CD14-positive monocyte (primary cell): ENCODE measurements around the gene AGAP1. TPM values are rescaled to one million over a fixed set of nuclear protein-coding genes. Genes with fewer than 3 reads are reported as not detected.

Experiments used
- DNase-seq, 3 donors: peaks; one replicate each; pipeline ENCODE4 v3.0.0-alpha.2; 2011 to 2022
- H2AFZ ChIP-seq: 2 replicates; pipeline ENCODE4 v1.6.0; 2012; ENCODE audit warnings: mild to moderate bottlenecking, low read depth, low read length, inconsistent platforms; ENCODE audit not compliant: insufficient read depth, poor library complexity, severe bottlenecking
- H3K27ac ChIP-seq, 2 donors: 1 replicate in 1 of 2; 2 replicates in 1 of 2; pipeline ENCODE4 v1.5.1; 2012 to 2013; ENCODE audit warnings: low read length in 2 of 2, control low read depth in 1 of 2, inconsistent platforms in 1 of 2, low read depth in 1 of 2, mild to moderate bottlenecking in 1 of 2
- H3K27me3 ChIP-seq, 2 donors: one replicate each; pipeline versions ENCODE4 v1.6.0 to v1.6.1; 2011 to 2013; ENCODE audit warnings: low read length in 2 of 2; ENCODE audit not compliant: control insufficient read depth in 2 of 2, insufficient read depth in 2 of 2
- H3K36me3 ChIP-seq, 2 donors: replicated peaks in 1 of 2; 1 replicate in 1 of 2; 2 replicates in 1 of 2; pipeline versions ENCODE4 v1.5.1 to v1.6.1; 2012 to 2013; ENCODE audit warnings: low read length in 2 of 2, control low read depth in 1 of 2, inconsistent platforms in 1 of 2, mild to moderate bottlenecking in 1 of 2; ENCODE audit not compliant: insufficient read depth in 2 of 2, control insufficient read depth in 1 of 2
- H3K4me1 ChIP-seq, 2 donors: 1 replicate in 1 of 2; 2 replicates in 1 of 2; pipeline versions ENCODE4 v1.5.1 to v1.6.1; 2012 to 2013; ENCODE audit warnings: low read length in 2 of 2, control low read depth in 1 of 2, inconsistent platforms in 1 of 2, mild to moderate bottlenecking in 1 of 2, moderate library complexity in 1 of 2; ENCODE audit not compliant: insufficient read depth in 2 of 2, control insufficient read depth in 1 of 2
- H3K4me2 ChIP-seq: replicated peaks from 2 replicates; pipeline ENCODE3; 2012; ENCODE audit warnings: low read length, moderate library complexity, mild to moderate bottlenecking; ENCODE audit not compliant: poor library complexity, severe bottlenecking; ENCODE audit errors: extremely low read depth
- H3K4me3 ChIP-seq, 3 experiments: fragments of 200-600 bp in 1 of 3; sonication (generic) in 1 of 3; replicated peaks in 1 of 3; 1 replicate in 2 of 3; 2 replicates in 1 of 3; pipeline ENCODE4 v1.5.1; 2011 to 2013; ENCODE audit warnings: low read length in 3 of 3, mild to moderate bottlenecking in 3 of 3, control low read depth in 2 of 3, low read depth in 2 of 3, inconsistent platforms in 1 of 3, moderate library complexity in 1 of 3
- H3K79me2 ChIP-seq: 2 replicates; pipeline ENCODE4 v1.6.0; 2012; ENCODE audit warnings: mild to moderate bottlenecking, control low read depth, inconsistent platforms, low read length, moderate library complexity; ENCODE audit not compliant: insufficient read depth
- H3K9ac ChIP-seq: 2 replicates; pipeline ENCODE4 v1.6.0; 2017; ENCODE audit warnings: low read length, mild to moderate bottlenecking; ENCODE audit not compliant: insufficient read depth, poor library complexity, severe bottlenecking
- H3K9me3 ChIP-seq, 2 donors: replicated peaks in 1 of 2; 1 replicate in 1 of 2; 2 replicates in 1 of 2; pipeline versions ENCODE4 v1.5.1 to v1.6.1; 2012 to 2013; ENCODE audit warnings: low read length in 2 of 2, control low read depth in 1 of 2; ENCODE audit not compliant: control insufficient read depth in 1 of 2, insufficient read depth in 1 of 2
- H4K20me1 ChIP-seq: 2 replicates; pipeline ENCODE4 v1.6.0; 2012; ENCODE audit warnings: mild to moderate bottlenecking, low read length, control low read depth, moderate library complexity; ENCODE audit not compliant: insufficient read depth
- H3K27ac Mint-ChIP-seq, 7 donors: one replicate each; pipeline ENCODE4 v1.8.0; 2020; ENCODE audit warnings: mild to moderate bottlenecking in 7 of 7, mixed read lengths in 7 of 7, moderate library complexity in 6 of 7, inconsistent platforms in 2 of 7
- H3K27me3 Mint-ChIP-seq, 3 donors: one replicate each; pipeline ENCODE4 v1.8.0; 2021 to 2022; ENCODE audit warnings: low read depth in 3 of 3, mild to moderate bottlenecking in 3 of 3, mixed read lengths in 3 of 3, moderate library complexity in 3 of 3, inconsistent platforms in 1 of 3
- H3K36me3 Mint-ChIP-seq, 2 donors: one replicate each; pipeline ENCODE4 v1.8.0; 2020; ENCODE audit warnings: mixed read lengths in 2 of 2, inconsistent platforms in 1 of 2, mild to moderate bottlenecking in 1 of 2
- H3K4me1 Mint-ChIP-seq: one replicate; pipeline ENCODE4 v1.8.0; 2020; ENCODE audit warnings: mild to moderate bottlenecking, mixed read lengths
- H3K4me3 Mint-ChIP-seq, 2 donors: one replicate each; pipeline ENCODE4 v1.8.0; 2020; ENCODE audit warnings: mild to moderate bottlenecking in 2 of 2, mixed read lengths in 2 of 2, moderate library complexity in 1 of 2
- H3K9me3 Mint-ChIP-seq, 7 donors: one replicate each; pipeline ENCODE4 v1.8.0; 2020 to 2022; ENCODE audit warnings: mixed read lengths in 7 of 7, mild to moderate bottlenecking in 6 of 7, moderate library complexity in 6 of 7, inconsistent platforms in 2 of 7
- WGBS: methylation state at CpG from one replicate; pipeline ENCODE4 v1.1.5; 2013; ENCODE audit warnings: missing lambda C conversion rate; ENCODE audit not compliant: insufficient coverage; 5-methylcytosine and 5-hydroxymethylcytosine counted together
- intact Hi-C, 2 donors: fragments of 100-400 bp; cut with micrococcal nuclease; formaldehyde crosslinking; loops; one replicate each; pipeline versions ENCODE4 v1.15.0 to v1.15.1; 2023
- polyA plus RNA-seq, 3 donors: library from polyadenylated mRNA; depleted of rRNA in 1 of 3; unstranded in 2 of 3; stranded (reverse) in 1 of 3; fragments of 300-500 nt in 2 of 3; fragments of >200 nt in 1 of 3; fragmentation: Illumina TruSeq in 2 of 3; gene quantifications; 1 replicate in 2 of 3; 2 replicates in 1 of 3; pipeline ENCODE4 v1.2.3, GENCODE V29; 2012 to 2021
- TF ChIP-seq, protein P1 (sequence below): fragments of 200-600 bp; IDR thresholded peaks from one replicate; pipeline ENCODE4 v1.8.0; 2022; ENCODE audit warnings: antibody characterized with exemption, mild to moderate bottlenecking

AGAP1 gene
- polyA plus RNA-seq, 3 donors, result 0.12 TPM; not detected in 2

DNA sequence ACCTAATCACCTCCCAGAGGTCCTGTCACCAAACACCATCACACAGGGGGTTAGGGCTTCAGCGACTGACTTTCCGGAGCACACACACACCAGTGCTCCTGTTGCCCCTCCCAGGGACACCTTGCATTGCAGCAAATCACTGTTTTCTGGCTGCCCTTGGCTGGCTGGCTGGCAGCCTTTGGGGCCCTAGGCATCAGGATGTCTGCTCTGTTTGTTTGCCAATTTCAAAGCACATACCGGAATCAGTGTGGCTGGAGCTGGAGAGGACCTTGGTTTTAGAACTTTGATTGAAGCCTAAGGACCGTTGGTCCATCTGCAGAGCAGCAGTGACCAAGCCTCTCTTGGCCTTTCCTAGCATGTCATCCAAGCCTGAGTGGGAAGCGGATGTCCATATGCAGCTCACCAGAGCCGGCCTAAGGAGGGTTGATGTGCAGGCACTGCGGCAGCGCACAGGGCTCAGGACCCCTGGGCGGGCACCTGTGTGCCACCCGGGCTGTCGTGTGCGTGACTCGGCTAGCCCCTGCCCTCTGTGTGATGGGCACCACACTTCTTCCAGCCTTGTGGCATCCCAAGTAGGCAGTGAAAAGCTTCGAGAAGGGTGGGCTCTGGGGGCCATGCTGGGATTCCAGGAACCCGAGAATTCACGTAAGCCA is 612.2 kb downstream of the AGAP1 start:
- intact Hi-C loops, result no loop called here
- Mint-ChIP-seq H3K4me1 (no peaks in the 10 kb centered on the region), H3K9me3 (peaks cover 0 to 2% (median 0%) of the 10 kb centered on the region in 7 donors), H3K4me3 (no peak overlapping the region), H3K27me3 (peaks cover 8 to 20% (median 18%) of the 10 kb centered on the region in 3 donors), H3K36me3 (no peaks in the 10 kb centered on the region), H3K27ac (no peak overlapping the region)
- H3K27me3 ChIP-seq, result peaks cover 0 to 8% of the 10 kb centered on the region in 2 donors
- no peak overlapping the region for H3K4me3 ChIP-seq
- no peaks in the 10 kb centered on the region for H4K20me1 ChIP-seq
- TF ChIP-seq, protein P1, sequence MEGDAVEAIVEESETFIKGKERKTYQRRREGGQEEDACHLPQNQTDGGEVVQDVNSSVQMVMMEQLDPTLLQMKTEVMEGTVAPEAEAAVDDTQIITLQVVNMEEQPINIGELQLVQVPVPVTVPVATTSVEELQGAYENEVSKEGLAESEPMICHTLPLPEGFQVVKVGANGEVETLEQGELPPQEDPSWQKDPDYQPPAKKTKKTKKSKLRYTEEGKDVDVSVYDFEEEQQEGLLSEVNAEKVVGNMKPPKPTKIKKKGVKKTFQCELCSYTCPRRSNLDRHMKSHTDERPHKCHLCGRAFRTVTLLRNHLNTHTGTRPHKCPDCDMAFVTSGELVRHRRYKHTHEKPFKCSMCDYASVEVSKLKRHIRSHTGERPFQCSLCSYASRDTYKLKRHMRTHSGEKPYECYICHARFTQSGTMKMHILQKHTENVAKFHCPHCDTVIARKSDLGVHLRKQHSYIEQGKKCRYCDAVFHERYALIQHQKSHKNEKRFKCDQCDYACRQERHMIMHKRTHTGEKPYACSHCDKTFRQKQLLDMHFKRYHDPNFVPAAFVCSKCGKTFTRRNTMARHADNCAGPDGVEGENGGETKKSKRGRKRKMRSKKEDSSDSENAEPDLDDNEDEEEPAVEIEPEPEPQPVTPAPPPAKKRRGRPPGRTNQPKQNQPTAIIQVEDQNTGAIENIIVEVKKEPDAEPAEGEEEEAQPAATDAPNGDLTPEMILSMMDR, result no peak
- WGBS, result 95% methylated on average over 16 of the region's 16 CpGs
- no peaks in the 10 kb centered on the region for H3K9me3 ChIP-seq
- no peak overlapping the region for H3K4me2 ChIP-seq
- H3K27ac ChIP-seq, result no peak overlapping the region
- no peaks in the 10 kb centered on the region for H3K36me3 ChIP-seq
- H3K79me2 ChIP-seq, result no peaks in the 10 kb centered on the region
- no peak overlapping the region for H3K9ac ChIP-seq
- no peak overlapping the region for H2AFZ ChIP-seq
- DNase-seq, result no peak
- no peaks in the 10 kb centered on the region for H3K4me1 ChIP-seq

DNA sequence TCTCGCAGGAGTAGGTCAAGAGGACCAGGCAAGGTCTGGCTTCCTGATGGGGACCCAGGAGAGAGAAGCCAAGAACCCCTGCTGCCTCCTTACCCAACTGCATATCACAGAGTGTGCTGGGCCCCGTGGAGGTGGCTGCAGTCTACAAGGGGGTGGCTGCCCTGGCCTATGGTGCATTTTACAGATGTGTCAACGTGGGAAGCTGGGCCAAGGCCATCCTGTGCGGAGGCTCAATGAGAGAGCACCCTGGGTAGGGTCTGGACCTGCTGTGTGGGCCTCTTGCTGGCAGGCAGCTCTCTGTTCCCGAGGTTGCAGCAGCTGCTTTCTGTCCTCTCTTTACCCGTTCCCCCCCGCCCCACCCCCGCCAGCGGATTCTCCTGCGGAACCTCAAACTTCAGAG is 612.9 kb downstream of the AGAP1 start:
- peaks cover 0 to 1% (median 0%) of the 10 kb centered on the region in 7 donors for H3K9me3 Mint-ChIP-seq
- Histone ChIP-seq H3K4me1 (no peaks in the 10 kb centered on the region), H3K27ac (no peak overlapping the region), H3K4me3 (no peak overlapping the region), H3K36me3 (no peaks in the 10 kb centered on the region), H4K20me1 (no peaks in the 10 kb centered on the region), H3K79me2 (no peaks in the 10 kb centered on the region), H3K27me3 (peaks cover 0 to 8% of the 10 kb centered on the region in 2 donors), H3K4me2 (no peak overlapping the region), H3K9ac (no peak overlapping the region), H3K9me3 (no peaks in the 10 kb centered on the region), H2AFZ (no peak overlapping the region)
- no peaks in the 10 kb centered on the region for H3K4me1 Mint-ChIP-seq
- H3K36me3 Mint-ChIP-seq, result no peaks in the 10 kb centered on the region
- intact Hi-C loops, result no loop called here
- TF ChIP-seq, protein P1, result no peak
- no peak for DNase-seq
- 87% methylated on average over 9 of the region's 10 CpGs for WGBS
- no peak overlapping the region for H3K4me3 Mint-ChIP-seq
- H3K27me3 Mint-ChIP-seq, result peaks cover 8 to 20% (median 18%) of the 10 kb centered on the region in 3 donors
- H3K27ac Mint-ChIP-seq, result no peak overlapping the region
